Measurements from ENCODE around the gene CLEC2A.

DNA sequence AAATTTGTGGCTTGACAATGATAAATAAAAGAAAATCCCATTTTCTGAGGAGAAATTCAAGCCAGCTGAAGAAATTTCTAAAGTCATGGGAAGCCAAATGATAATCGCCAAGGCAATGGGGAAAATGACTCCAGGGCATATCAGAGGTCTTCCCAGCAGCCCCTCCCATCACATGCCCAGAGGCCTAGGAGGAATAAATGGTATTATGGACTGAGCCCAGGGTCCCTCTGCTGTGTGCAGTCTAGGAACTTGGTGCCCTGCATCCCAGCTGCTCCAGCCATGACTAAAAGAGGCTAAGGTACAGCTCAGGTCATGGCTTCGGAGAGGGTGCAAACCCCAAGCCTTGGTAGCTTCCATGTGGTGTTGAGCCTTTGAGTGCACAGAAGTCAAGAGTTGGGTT lies 43.4 kb upstream of the CLEC2A start:
- TF ChIP-seq, protein P1, sequence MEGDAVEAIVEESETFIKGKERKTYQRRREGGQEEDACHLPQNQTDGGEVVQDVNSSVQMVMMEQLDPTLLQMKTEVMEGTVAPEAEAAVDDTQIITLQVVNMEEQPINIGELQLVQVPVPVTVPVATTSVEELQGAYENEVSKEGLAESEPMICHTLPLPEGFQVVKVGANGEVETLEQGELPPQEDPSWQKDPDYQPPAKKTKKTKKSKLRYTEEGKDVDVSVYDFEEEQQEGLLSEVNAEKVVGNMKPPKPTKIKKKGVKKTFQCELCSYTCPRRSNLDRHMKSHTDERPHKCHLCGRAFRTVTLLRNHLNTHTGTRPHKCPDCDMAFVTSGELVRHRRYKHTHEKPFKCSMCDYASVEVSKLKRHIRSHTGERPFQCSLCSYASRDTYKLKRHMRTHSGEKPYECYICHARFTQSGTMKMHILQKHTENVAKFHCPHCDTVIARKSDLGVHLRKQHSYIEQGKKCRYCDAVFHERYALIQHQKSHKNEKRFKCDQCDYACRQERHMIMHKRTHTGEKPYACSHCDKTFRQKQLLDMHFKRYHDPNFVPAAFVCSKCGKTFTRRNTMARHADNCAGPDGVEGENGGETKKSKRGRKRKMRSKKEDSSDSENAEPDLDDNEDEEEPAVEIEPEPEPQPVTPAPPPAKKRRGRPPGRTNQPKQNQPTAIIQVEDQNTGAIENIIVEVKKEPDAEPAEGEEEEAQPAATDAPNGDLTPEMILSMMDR (IDR thresholded peaks at IDR 0.05; ENCODE audit: poor library complexity, severe bottlenecking): no peak
- no peak for TF ChIP-seq POLR2AphosphoS5 (IDR thresholded peaks at IDR 0.05)
- TF ChIP-seq EZH2 (IDR thresholded peaks at IDR 0.05; ENCODE audit: borderline replicate concordance, insufficient read depth, low read length, poor library complexity, severe bottlenecking): no peak
- no peak for TF ChIP-seq EP300 (conservative IDR thresholded peaks at IDR 0.05; ENCODE audit: poor library complexity, severe bottlenecking)
- TF ChIP-seq, protein P2, sequence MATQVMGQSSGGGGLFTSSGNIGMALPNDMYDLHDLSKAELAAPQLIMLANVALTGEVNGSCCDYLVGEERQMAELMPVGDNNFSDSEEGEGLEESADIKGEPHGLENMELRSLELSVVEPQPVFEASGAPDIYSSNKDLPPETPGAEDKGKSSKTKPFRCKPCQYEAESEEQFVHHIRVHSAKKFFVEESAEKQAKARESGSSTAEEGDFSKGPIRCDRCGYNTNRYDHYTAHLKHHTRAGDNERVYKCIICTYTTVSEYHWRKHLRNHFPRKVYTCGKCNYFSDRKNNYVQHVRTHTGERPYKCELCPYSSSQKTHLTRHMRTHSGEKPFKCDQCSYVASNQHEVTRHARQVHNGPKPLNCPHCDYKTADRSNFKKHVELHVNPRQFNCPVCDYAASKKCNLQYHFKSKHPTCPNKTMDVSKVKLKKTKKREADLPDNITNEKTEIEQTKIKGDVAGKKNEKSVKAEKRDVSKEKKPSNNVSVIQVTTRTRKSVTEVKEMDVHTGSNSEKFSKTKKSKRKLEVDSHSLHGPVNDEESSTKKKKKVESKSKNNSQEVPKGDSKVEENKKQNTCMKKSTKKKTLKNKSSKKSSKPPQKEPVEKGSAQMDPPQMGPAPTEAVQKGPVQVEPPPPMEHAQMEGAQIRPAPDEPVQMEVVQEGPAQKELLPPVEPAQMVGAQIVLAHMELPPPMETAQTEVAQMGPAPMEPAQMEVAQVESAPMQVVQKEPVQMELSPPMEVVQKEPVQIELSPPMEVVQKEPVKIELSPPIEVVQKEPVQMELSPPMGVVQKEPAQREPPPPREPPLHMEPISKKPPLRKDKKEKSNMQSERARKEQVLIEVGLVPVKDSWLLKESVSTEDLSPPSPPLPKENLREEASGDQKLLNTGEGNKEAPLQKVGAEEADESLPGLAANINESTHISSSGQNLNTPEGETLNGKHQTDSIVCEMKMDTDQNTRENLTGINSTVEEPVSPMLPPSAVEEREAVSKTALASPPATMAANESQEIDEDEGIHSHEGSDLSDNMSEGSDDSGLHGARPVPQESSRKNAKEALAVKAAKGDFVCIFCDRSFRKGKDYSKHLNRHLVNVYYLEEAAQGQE (IDR thresholded peaks at IDR 0.05; ENCODE audit: borderline replicate concordance): no peak
- TF ChIP-seq RAD21 (conservative IDR thresholded peaks at IDR 0.05): no peak

Data from neural cell (in vitro differentiated cells).